LNCAP (cell line): ENCODE data around the gene TENM3.

Source experiments
- CTCF ChIP-seq: fragments of 450-650 bp; IDR thresholded peaks from 2 replicates; pipeline ENCODE4 v1.5.1; 2017; ENCODE audit warnings: mild to moderate bottlenecking

TENM3 gene

GRCh38 chr4:182310962-182311361 is 67.8 kb downstream of the TENM3 start:
- no peak for TF ChIP-seq CTCF

- no peak for TF ChIP-seq CTCF
Measured at GRCh38 chr4:182314537-182314936, 71.3 kb downstream of the TENM3 start.

- TF ChIP-seq CTCF, result no peak
Measured at GRCh38 chr4:182318256-182318655, 75.1 kb downstream of the TENM3 start.

GRCh38 chr4:182320092-182320491 is 76.9 kb downstream of the TENM3 start:
- no peak for TF ChIP-seq CTCF

- TF ChIP-seq CTCF, result no peak
Measured at GRCh38 chr4:182320580-182320979, 77.4 kb downstream of the TENM3 start.

- TF ChIP-seq CTCF, result no peak
Measured at GRCh38 chr4:182324282-182324681, 81.1 kb downstream of the TENM3 start.

- no peak for TF ChIP-seq CTCF
Measured at GRCh38 chr4:182325397-182325796, 82.2 kb downstream of the TENM3 start.

GRCh38 chr4:182325848-182326255 is 82.7 kb downstream of the TENM3 start:
- TF ChIP-seq CTCF, result no peak
